Astrocyte (in vitro differentiated cells and primary cell): ENCODE results near the gene PTPRE. TPM values are rescaled to one million over a fixed set of nuclear protein-coding genes. Genes with fewer than 3 reads are reported as not detected.

Experiments
- DNase-seq: peaks from one replicate; pipeline ENCODE4 v3.0.0-alpha.2; 2010; ENCODE audit warnings: low read depth
- FAIRE-seq: peaks from 2 replicates; lab custom pipeline; 2011; peaks lifted over from hg19 to GRCh38; lab: Jason Lieb, UNC
- H2AFZ ChIP-seq: 2 replicates; pipeline ENCODE4 v1.6.0; 2012; ENCODE audit warnings: low read depth, low read length, inconsistent platforms
- H3K27ac ChIP-seq: 2 replicates; pipeline ENCODE4 v1.5.1; 2011; ENCODE audit warnings: low read depth, low read length, inconsistent platforms
- H3K27me3 ChIP-seq: 2 replicates; pipeline ENCODE4 v1.6.0; 2011; ENCODE audit warnings: low read length, inconsistent platforms; ENCODE audit not compliant: insufficient read depth
- H3K36me3 ChIP-seq: 2 replicates; pipeline ENCODE4 v1.5.1; 2011; ENCODE audit warnings: low read length, inconsistent platforms; ENCODE audit not compliant: insufficient read depth
- H3K4me1 ChIP-seq: 2 replicates; pipeline ENCODE4 v1.5.1; 2011; ENCODE audit warnings: low read length, inconsistent platforms; ENCODE audit not compliant: insufficient read depth
- H3K4me2 ChIP-seq: 2 replicates; pipeline ENCODE4 v1.6.0; 2012; ENCODE audit warnings: low read length, inconsistent platforms
- H3K4me3 ChIP-seq: 2 replicates; pipeline ENCODE4 v1.5.1; 2011; ENCODE audit warnings: low read depth, mild to moderate bottlenecking, low read length, inconsistent platforms; ENCODE audit not compliant: insufficient read depth
- H3K79me2 ChIP-seq: 2 replicates; pipeline ENCODE4 v1.6.0; 2012; ENCODE audit warnings: mild to moderate bottlenecking, low read length, inconsistent platforms; ENCODE audit not compliant: insufficient read depth
- H3K9ac ChIP-seq: 2 replicates; pipeline ENCODE4 v1.6.0; 2012; ENCODE audit warnings: mild to moderate bottlenecking, low read length, inconsistent platforms
- H3K9me3 ChIP-seq: 2 replicates; pipeline ENCODE4 v1.5.1; 2012; ENCODE audit warnings: low read depth, mild to moderate bottlenecking, low read length, inconsistent platforms; ENCODE audit not compliant: insufficient read depth
- H4K20me1 ChIP-seq: 2 replicates; pipeline ENCODE4 v1.6.0; 2012; ENCODE audit warnings: low read length, inconsistent platforms; ENCODE audit not compliant: insufficient read depth
- H3K27ac Mint-ChIP-seq: one replicate; pipeline ENCODE4 v1.8.0; 2021; ENCODE audit warnings: mild to moderate bottlenecking, mixed read lengths; ENCODE audit not compliant: unreplicated experiment
- H3K27me3 Mint-ChIP-seq: one replicate; pipeline ENCODE4 v1.8.0; 2021; ENCODE audit warnings: low read depth, mixed read lengths; ENCODE audit not compliant: unreplicated experiment
- H3K36me3 Mint-ChIP-seq: one replicate; pipeline ENCODE4 v1.8.0; 2021; ENCODE audit warnings: low read depth, mixed read lengths; ENCODE audit not compliant: unreplicated experiment
- H3K4me1 Mint-ChIP-seq: one replicate; pipeline ENCODE4 v1.8.0; 2021; ENCODE audit warnings: low read depth, mixed read lengths; ENCODE audit not compliant: unreplicated experiment
- H3K4me3 Mint-ChIP-seq: one replicate; pipeline ENCODE4 v1.8.0; 2021; ENCODE audit warnings: mild to moderate bottlenecking, moderate library complexity, mixed read lengths; ENCODE audit not compliant: unreplicated experiment
- H3K9me3 Mint-ChIP-seq: one replicate; pipeline ENCODE4 v1.8.0; 2021; ENCODE audit warnings: mild to moderate bottlenecking, mixed read lengths; ENCODE audit not compliant: unreplicated experiment
- CTCF ChIP-seq: IDR thresholded peaks from 2 replicates; pipeline ENCODE4 v1.5.1; 2011; ENCODE audit warnings: low read depth, mild to moderate bottlenecking, inconsistent platforms, low read length, moderate library complexity; ENCODE audit not compliant: insufficient read depth
- EZH2 ChIP-seq: IDR thresholded peaks from 2 replicates; pipeline ENCODE4 v1.6.1; 2012; ENCODE audit warnings: mild to moderate bottlenecking, low read length, inconsistent platforms; ENCODE audit not compliant: insufficient read depth
- total RNA-seq: library from RNA; stranded (reverse); gene quantifications from 2 replicates; pipeline ENCODE4 v1.2.1, GENCODE V29; 2021

The PTPRE gene
- total RNA-seq, 1 donor from 2014 or later: 14.1 TPM

- H4K20me1 ChIP-seq: no peaks in the 10 kb centered on the region
- H3K27me3 ChIP-seq: no peaks in the 10 kb centered on the region
- no peak for DNase-seq
- no peak overlapping the region for H3K4me2 ChIP-seq
- H2AFZ ChIP-seq: no peak overlapping the region
- H3K4me3 ChIP-seq: no peak overlapping the region
- H3K9me3 Mint-ChIP-seq: peaks cover 4% of the 10 kb centered on the region
- peaks cover 2% of the 10 kb centered on the region for H3K9me3 ChIP-seq
- no peak overlapping the region for H3K9ac ChIP-seq
- H3K36me3 Mint-ChIP-seq: peaks cover 38% of the 10 kb centered on the region
- no peak overlapping the region for H3K27ac ChIP-seq
- no peak overlapping the region for H3K27ac Mint-ChIP-seq
- H3K79me2 ChIP-seq: no peaks in the 10 kb centered on the region
- H3K27me3 Mint-ChIP-seq: no peaks in the 10 kb centered on the region
- H3K4me1 ChIP-seq: no peaks in the 10 kb centered on the region
- H3K4me1 Mint-ChIP-seq: no peaks in the 10 kb centered on the region
- TF ChIP-seq CTCF (no peak), EZH2 (no peak)
- H3K36me3 ChIP-seq: no peaks in the 10 kb centered on the region
- H3K4me3 Mint-ChIP-seq: no peak overlapping the region
- FAIRE-seq: no peak
Measured at GRCh38 chr10:128056303-128057050, 149.6 kb downstream of the PTPRE start.

- Mint-ChIP-seq H3K27ac (no peak overlapping the region), H3K4me1 (peaks cover 8% of the 10 kb centered on the region), H3K27me3 (no peaks in the 10 kb centered on the region), H3K4me3 (no peak overlapping the region), H3K36me3 (peaks cover 30% of the 10 kb centered on the region), H3K9me3 (peaks cover 2% of the 10 kb centered on the region)
- Histone ChIP-seq H3K79me2 (no peaks in the 10 kb centered on the region), H4K20me1 (no peaks in the 10 kb centered on the region), H3K4me2 (no peak overlapping the region), H3K27me3 (no peaks in the 10 kb centered on the region), H3K36me3 (no peaks in the 10 kb centered on the region), H3K4me3 (no peak overlapping the region), H3K27ac (no peak overlapping the region), H3K9ac (no peak overlapping the region), H3K4me1 (peaks cover 4% of the 10 kb centered on the region), H3K9me3 (peaks cover 2% of the 10 kb centered on the region), H2AFZ (no peak overlapping the region)
- TF ChIP-seq CTCF: no peak
- no peak for TF ChIP-seq EZH2
- FAIRE-seq (no peak), DNase-seq (no peak)
Measured at GRCh38 chr10:128058106-128058749, 151.3 kb downstream of the PTPRE start.

GRCh38 chr10:128058750-128059134 is 151.8 kb downstream of the PTPRE start:
- no peaks in the 10 kb centered on the region for H4K20me1 ChIP-seq
- DNase-seq: no peak
- Mint-ChIP-seq H3K9me3 (peaks cover 2% of the 10 kb centered on the region), H3K4me3 (no peak overlapping the region), H3K27ac (no peak overlapping the region), H3K27me3 (no peaks in the 10 kb centered on the region), H3K36me3 (peaks cover 32% of the 10 kb centered on the region), H3K4me1 (peaks cover 13% of the 10 kb centered on the region)
- TF ChIP-seq CTCF (no peak), EZH2 (no peak)
- FAIRE-seq: no peak
- peaks cover 6% of the 10 kb centered on the region for H3K4me1 ChIP-seq
- H3K79me2 ChIP-seq: no peaks in the 10 kb centered on the region
- H2AFZ ChIP-seq: no peak overlapping the region
- H3K9ac ChIP-seq: no peak overlapping the region
- peaks cover 2% of the 10 kb centered on the region for H3K9me3 ChIP-seq
- H3K27ac ChIP-seq: no peak overlapping the region
- H3K4me2 ChIP-seq: no peak overlapping the region
- H3K4me3 ChIP-seq: no peak overlapping the region
- no peaks in the 10 kb centered on the region for H3K36me3 ChIP-seq
- no peaks in the 10 kb centered on the region for H3K27me3 ChIP-seq
